HCEC 1CT (cell line): ENCODE data around the gene TTC12.

Source experiments
- DNase-seq: peaks from one replicate; pipeline ENCODE4 v3.0.0-alpha.2; 2017

TTC12 gene

GRCh38 chr11:113408206-113408605 is 93.8 kb downstream of the TTC12 start:
- no peak for DNase-seq

GRCh38 chr11:113408887-113409286 is 94.5 kb downstream of the TTC12 start:
- DNase-seq, result no peak

- no peak for DNase-seq
Observed at GRCh38 chr11:113409526-113409925, 95.1 kb downstream of the TTC12 start.

- no peak for DNase-seq
Observed at GRCh38 chr11:113410414-113411135, 96.2 kb downstream of the TTC12 start.

GRCh38 chr11:113411536-113411935 is 97.2 kb downstream of the TTC12 start:
- no peak for DNase-seq

GRCh38 chr11:113412675-113413074 is 98.3 kb downstream of the TTC12 start:
- DNase-seq, result no peak

- DNase-seq, result no peak
Observed at GRCh38 chr11:113415343-113415742, 101.0 kb downstream of the TTC12 start.
